ENCODE results near the gene CCT3. TPM values are rescaled to one million over a fixed set of nuclear protein-coding genes. Genes with fewer than 3 reads are reported as not detected.

CCT3 gene
- total RNA-seq, 1 donor from 2014 or later: 347 TPM

DNA sequence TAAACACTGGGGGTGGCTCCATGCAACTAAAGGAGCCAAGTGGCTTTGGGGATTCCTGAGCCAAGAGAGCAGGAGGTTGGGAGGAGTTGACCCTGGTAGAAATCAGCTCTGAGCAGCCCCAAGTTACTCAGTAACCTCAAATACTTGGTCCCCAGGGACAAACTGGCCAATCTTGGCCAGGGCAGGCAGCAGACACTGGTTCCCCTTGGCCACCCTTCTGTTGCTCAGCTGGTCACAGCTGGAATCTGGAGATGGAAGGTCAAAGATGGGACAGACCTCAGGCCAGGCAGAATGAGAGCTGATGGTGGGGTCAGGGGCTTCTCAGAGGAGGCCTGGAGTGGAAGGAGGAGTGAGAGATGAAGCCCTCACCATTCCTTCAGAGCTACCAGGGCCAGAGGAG lies 27.7 kb upstream of the CCT3 start:
- no peak overlapping the region for H3K4me3 Mint-ChIP-seq (ENCODE audit: unreplicated experiment)
- no peak overlapping the region for H3K27ac Mint-ChIP-seq (ENCODE audit: unreplicated experiment)
- TF ChIP-seq, protein P1, sequence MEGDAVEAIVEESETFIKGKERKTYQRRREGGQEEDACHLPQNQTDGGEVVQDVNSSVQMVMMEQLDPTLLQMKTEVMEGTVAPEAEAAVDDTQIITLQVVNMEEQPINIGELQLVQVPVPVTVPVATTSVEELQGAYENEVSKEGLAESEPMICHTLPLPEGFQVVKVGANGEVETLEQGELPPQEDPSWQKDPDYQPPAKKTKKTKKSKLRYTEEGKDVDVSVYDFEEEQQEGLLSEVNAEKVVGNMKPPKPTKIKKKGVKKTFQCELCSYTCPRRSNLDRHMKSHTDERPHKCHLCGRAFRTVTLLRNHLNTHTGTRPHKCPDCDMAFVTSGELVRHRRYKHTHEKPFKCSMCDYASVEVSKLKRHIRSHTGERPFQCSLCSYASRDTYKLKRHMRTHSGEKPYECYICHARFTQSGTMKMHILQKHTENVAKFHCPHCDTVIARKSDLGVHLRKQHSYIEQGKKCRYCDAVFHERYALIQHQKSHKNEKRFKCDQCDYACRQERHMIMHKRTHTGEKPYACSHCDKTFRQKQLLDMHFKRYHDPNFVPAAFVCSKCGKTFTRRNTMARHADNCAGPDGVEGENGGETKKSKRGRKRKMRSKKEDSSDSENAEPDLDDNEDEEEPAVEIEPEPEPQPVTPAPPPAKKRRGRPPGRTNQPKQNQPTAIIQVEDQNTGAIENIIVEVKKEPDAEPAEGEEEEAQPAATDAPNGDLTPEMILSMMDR (IDR thresholded peaks at IDR 0.05; ENCODE audit: partially characterized antibody, unreplicated experiment): no peak
- no peaks in the 10 kb centered on the region for H3K9me3 Mint-ChIP-seq (ENCODE audit: unreplicated experiment)
- no peaks in the 10 kb centered on the region for H3K36me3 Mint-ChIP-seq (ENCODE audit: unreplicated experiment)
- DNase-seq: no peak
- H3K4me1 Mint-ChIP-seq (ENCODE audit: low read depth, unreplicated experiment): no peaks in the 10 kb centered on the region
- peaks cover 4% of the 10 kb centered on the region for H3K27me3 Mint-ChIP-seq (ENCODE audit: unreplicated experiment)

DNA sequence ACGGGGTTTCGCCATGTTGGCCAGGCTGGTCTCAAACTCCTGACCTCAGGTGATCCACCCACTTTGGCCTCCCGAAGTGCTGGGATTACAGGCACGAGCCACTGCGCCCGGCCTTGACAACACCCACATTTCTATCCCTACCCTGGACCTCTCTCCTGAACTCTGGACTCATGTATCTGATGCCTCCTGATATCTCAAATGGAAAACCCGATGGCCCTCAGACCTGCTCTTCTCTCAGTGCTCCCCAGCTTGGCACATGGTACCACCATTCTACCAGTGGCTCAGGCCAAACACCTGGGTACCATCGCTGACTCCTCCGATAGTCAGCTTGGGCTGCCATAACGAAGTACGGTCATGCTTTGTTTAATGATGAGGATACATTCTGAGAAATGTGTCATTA lies 22.4 kb upstream of the CCT3 start:
- TF ChIP-seq, protein P1 (IDR thresholded peaks at IDR 0.05; ENCODE audit: partially characterized antibody, unreplicated experiment): no peak
- Mint-ChIP-seq H3K27me3 (ENCODE audit: unreplicated experiment) (peaks cover 4% of the 10 kb centered on the region), H3K36me3 (ENCODE audit: unreplicated experiment) (no peaks in the 10 kb centered on the region), H3K4me1 (ENCODE audit: low read depth, unreplicated experiment) (no peaks in the 10 kb centered on the region), H3K9me3 (ENCODE audit: unreplicated experiment) (peaks cover 7% of the 10 kb centered on the region), H3K27ac (ENCODE audit: unreplicated experiment) (no peak overlapping the region), H3K4me3 (ENCODE audit: unreplicated experiment) (no peak overlapping the region)
- DNase-seq: no peak

DNA sequence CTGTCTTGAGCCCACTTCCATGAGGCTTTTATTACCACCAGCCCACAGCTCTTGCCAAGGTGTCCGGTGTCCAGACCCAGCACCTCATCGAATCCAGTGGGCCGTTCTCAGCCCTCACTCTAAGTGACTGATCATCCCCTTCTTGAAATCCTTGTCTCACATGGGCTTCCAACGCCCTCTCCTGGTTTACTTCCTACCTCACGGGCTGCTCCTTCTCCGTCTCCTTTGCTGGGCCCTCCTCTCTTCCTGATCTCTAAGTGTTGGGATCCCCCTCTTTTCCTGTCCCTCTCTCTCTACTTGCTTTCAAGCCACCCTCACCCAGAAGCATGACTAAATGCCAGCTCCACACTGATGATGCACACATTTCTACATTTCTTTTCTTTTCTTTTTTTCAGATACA lies 21.9 kb upstream of the CCT3 start:
- H3K9me3 Mint-ChIP-seq (ENCODE audit: unreplicated experiment): peaks cover 7% of the 10 kb centered on the region
- no peak overlapping the region for H3K4me3 Mint-ChIP-seq (ENCODE audit: unreplicated experiment)
- H3K36me3 Mint-ChIP-seq (ENCODE audit: unreplicated experiment): no peaks in the 10 kb centered on the region
- peaks cover 4% of the 10 kb centered on the region for H3K27me3 Mint-ChIP-seq (ENCODE audit: unreplicated experiment)
- no peak for DNase-seq
- TF ChIP-seq, protein P1 (IDR thresholded peaks at IDR 0.05; ENCODE audit: partially characterized antibody, unreplicated experiment): no peak
- H3K4me1 Mint-ChIP-seq (ENCODE audit: low read depth, unreplicated experiment): no peaks in the 10 kb centered on the region
- H3K27ac Mint-ChIP-seq (ENCODE audit: unreplicated experiment): no peak overlapping the region

DNA sequence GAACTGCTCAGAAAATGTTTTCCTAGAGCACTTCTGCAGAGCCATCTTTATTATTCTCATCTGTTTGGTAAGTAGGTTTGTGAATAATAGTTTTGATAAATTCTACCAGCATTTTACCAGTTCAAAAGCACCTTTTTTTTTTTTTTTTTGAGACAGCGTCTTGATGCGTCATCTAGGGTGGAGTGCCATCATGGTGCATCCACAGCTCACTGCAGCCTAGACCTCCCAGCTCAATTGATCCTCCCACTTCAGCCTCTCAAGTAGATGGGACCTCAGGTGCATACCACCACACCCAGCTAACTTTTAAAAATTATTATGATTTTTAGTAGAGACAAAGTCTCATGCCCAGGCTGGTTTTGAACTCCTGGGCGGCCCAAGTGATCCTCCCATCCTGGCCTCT lies 21.2 kb upstream of the CCT3 start:
- Mint-ChIP-seq H3K36me3 (ENCODE audit: unreplicated experiment) (no peaks in the 10 kb centered on the region), H3K27me3 (ENCODE audit: unreplicated experiment) (peaks cover 2% of the 10 kb centered on the region), H3K27ac (ENCODE audit: unreplicated experiment) (no peak overlapping the region), H3K9me3 (ENCODE audit: unreplicated experiment) (peaks cover 7% of the 10 kb centered on the region), H3K4me3 (ENCODE audit: unreplicated experiment) (no peak overlapping the region), H3K4me1 (ENCODE audit: low read depth, unreplicated experiment) (no peaks in the 10 kb centered on the region)
- TF ChIP-seq, protein P1 (IDR thresholded peaks at IDR 0.05; ENCODE audit: partially characterized antibody, unreplicated experiment): no peak
- DNase-seq: no peak

DNA sequence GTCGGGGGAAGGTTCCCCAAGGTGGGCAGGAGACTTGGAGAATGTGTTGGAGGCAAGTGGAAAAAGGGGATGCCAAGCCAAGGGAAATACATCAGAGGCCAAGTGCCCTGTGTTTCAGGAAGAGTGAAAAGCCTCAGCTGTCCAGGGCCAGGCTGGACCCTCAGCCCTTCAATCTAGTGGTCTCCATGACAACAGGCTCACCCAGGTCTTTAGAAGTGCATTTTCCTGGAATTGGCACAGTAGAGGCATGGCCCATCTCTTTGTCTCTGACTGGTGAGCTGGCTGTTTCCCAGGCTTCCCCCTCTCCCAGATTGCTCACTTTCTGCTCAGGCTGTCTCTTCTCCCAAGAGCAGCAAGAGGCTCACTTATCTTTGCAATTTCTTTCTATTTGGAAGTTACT lies 20.5 kb upstream of the CCT3 start:
- no peak overlapping the region for H3K27ac Mint-ChIP-seq (ENCODE audit: unreplicated experiment)
- no peaks in the 10 kb centered on the region for H3K36me3 Mint-ChIP-seq (ENCODE audit: unreplicated experiment)
- no peaks in the 10 kb centered on the region for H3K4me1 Mint-ChIP-seq (ENCODE audit: low read depth, unreplicated experiment)
- TF ChIP-seq, protein P1 (IDR thresholded peaks at IDR 0.05; ENCODE audit: partially characterized antibody, unreplicated experiment): no peak
- no peak overlapping the region for H3K4me3 Mint-ChIP-seq (ENCODE audit: unreplicated experiment)
- H3K9me3 Mint-ChIP-seq (ENCODE audit: unreplicated experiment): peaks cover 10% of the 10 kb centered on the region
- peaks cover 2% of the 10 kb centered on the region for H3K27me3 Mint-ChIP-seq (ENCODE audit: unreplicated experiment)
- DNase-seq: no peak
